ENCODE results near the gene VEZT.
A peak's percentile ranks its signal among the peaks of the same experiment; 100 is the strongest.

VEZT gene

GRCh38 chr12:95173392-95174251 is 44.0 kb upstream of the VEZT start:
- no peaks in the 10 kb centered on the region for H3K9me2 ChIP-seq (replicated peaks; ENCODE audit: control insufficient read depth, low read length)
- H3K27ac ChIP-seq (ENCODE audit: low read depth, low read length): no peak overlapping the region
- H3K36me3 ChIP-seq (ENCODE audit: control insufficient read depth, low read length): peaks cover 75% of the 10 kb centered on the region
- no peaks in the 10 kb centered on the region for H3K27me3 ChIP-seq (ENCODE audit: control insufficient read depth, low read length)
- TF ChIP-seq, protein P1, sequence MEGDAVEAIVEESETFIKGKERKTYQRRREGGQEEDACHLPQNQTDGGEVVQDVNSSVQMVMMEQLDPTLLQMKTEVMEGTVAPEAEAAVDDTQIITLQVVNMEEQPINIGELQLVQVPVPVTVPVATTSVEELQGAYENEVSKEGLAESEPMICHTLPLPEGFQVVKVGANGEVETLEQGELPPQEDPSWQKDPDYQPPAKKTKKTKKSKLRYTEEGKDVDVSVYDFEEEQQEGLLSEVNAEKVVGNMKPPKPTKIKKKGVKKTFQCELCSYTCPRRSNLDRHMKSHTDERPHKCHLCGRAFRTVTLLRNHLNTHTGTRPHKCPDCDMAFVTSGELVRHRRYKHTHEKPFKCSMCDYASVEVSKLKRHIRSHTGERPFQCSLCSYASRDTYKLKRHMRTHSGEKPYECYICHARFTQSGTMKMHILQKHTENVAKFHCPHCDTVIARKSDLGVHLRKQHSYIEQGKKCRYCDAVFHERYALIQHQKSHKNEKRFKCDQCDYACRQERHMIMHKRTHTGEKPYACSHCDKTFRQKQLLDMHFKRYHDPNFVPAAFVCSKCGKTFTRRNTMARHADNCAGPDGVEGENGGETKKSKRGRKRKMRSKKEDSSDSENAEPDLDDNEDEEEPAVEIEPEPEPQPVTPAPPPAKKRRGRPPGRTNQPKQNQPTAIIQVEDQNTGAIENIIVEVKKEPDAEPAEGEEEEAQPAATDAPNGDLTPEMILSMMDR (IDR thresholded peaks at IDR 0.05; ENCODE audit: low read depth, low read length, poor library complexity, severe bottlenecking): no peak
- TF ChIP-seq EZH2phosphoT487 (IDR thresholded peaks at IDR 0.05; ENCODE audit: borderline replicate concordance, low read length): no peak
- H4K20me1 ChIP-seq (ENCODE audit: control insufficient read depth, insufficient read depth, low read depth, low read length): no peaks in the 10 kb centered on the region; the same call in 1 of the 2 replicates
- H3K79me2 ChIP-seq (ENCODE audit: control insufficient read depth, low read length): peaks cover 78% of the 10 kb centered on the region
- H3K4me1 ChIP-seq (ENCODE audit: control insufficient read depth, low read length): peaks cover 18% of the 10 kb centered on the region
- H3F3A ChIP-seq (ENCODE audit: control insufficient read depth, insufficient read depth): 0 out of 2 replicates have a peak, but pooled peaks cover 3% of the 10 kb centered on the region
- no peak overlapping the region for H3K4me3 ChIP-seq (ENCODE audit: low read length)
- no peak overlapping the region for H3K4me2 ChIP-seq (ENCODE audit: low read length)
- no peaks in the 10 kb centered on the region for H3K9me3 ChIP-seq (ENCODE audit: control insufficient read depth, insufficient read depth, low read length)

GRCh38 chr12:95177201-95177768 is 40.3 kb upstream of the VEZT start:
- Histone ChIP-seq H3K4me3 (ENCODE audit: low read length) (no peak overlapping the region), H3K79me2 (ENCODE audit: control insufficient read depth, low read length) (peaks cover 91% of the 10 kb centered on the region), H3K4me1 (ENCODE audit: control insufficient read depth, low read length) (peaks cover 24% of the 10 kb centered on the region), H4K20me1 (ENCODE audit: control insufficient read depth, insufficient read depth, low read depth, low read length) (peaks cover 2% of the 10 kb centered on the region; the same call in 1 of the 2 replicates), H3K4me2 (ENCODE audit: low read length) (no peak overlapping the region), H3K36me3 (ENCODE audit: control insufficient read depth, low read length) (peaks cover 65% of the 10 kb centered on the region), H3K27ac (ENCODE audit: low read depth, low read length) (no peak overlapping the region), H3K9me3 (ENCODE audit: control insufficient read depth, insufficient read depth, low read length) (no peaks in the 10 kb centered on the region), H3F3A (ENCODE audit: control insufficient read depth, insufficient read depth) (0 out of 2 replicates have a peak, but pooled peaks cover 3% of the 10 kb centered on the region), H3K27me3 (ENCODE audit: control insufficient read depth, low read length) (no peaks in the 10 kb centered on the region), H3K9me2 (replicated peaks; ENCODE audit: control insufficient read depth, low read length) (no peaks in the 10 kb centered on the region)
- TF ChIP-seq EZH2phosphoT487 (IDR thresholded peaks at IDR 0.05; ENCODE audit: borderline replicate concordance, low read length): no peak

DNA sequence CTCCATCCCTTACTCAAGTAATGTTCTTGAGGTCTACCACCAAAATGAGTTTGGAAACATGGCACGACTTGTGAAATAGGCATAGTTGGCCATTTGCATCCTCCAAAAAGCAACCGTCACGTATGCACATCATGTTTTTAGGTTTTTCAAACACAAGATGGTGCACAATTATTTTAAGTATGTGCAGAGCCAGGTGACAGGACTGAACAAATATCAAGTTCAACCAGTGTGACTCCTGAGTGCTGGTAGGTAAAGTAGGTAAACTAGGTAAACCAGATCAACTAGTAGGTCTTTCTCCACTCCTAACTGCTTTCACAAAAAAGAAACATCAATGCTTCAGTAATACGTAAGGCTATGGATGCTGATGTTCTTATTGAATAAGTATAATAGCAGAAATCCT is 39.5 kb upstream of the VEZT start:
- Histone ChIP-seq H3K4me1 (ENCODE audit: control insufficient read depth, low read length) (peaks cover 28% of the 10 kb centered on the region), H3K36me3 (ENCODE audit: control insufficient read depth, low read length) (peaks cover 63% of the 10 kb centered on the region), H3K27me3 (ENCODE audit: control insufficient read depth, low read length) (no peaks in the 10 kb centered on the region), H3F3A (ENCODE audit: control insufficient read depth, insufficient read depth) (0 out of 2 replicates have a peak, but pooled peaks cover 3% of the 10 kb centered on the region), H4K20me1 (ENCODE audit: control insufficient read depth, insufficient read depth, low read depth, low read length) (peaks cover 2% of the 10 kb centered on the region; the same call in 1 of the 2 replicates), H3K79me2 (ENCODE audit: control insufficient read depth, low read length) (peaks cover 91% of the 10 kb centered on the region), H3K27ac (ENCODE audit: low read depth, low read length) (no peak overlapping the region), H3K9me2 (replicated peaks; ENCODE audit: control insufficient read depth, low read length) (no peaks in the 10 kb centered on the region), H3K9me3 (ENCODE audit: control insufficient read depth, insufficient read depth, low read length) (no peaks in the 10 kb centered on the region), H3K4me2 (ENCODE audit: low read length) (0 out of 2 replicates have a peak overlapping the region, but pooled peaks have one; percentile 20), H3K4me3 (ENCODE audit: low read length) (no peak overlapping the region)
- no peak for TF ChIP-seq EZH2phosphoT487 (IDR thresholded peaks at IDR 0.05; ENCODE audit: borderline replicate concordance, low read length)
- TF ChIP-seq, protein P1 (IDR thresholded peaks at IDR 0.05; ENCODE audit: low read depth, low read length, poor library complexity, severe bottlenecking): no peak

Data from DOHH2 (cell line).